ENCODE data around the gene ADAMTS7. TPM values are rescaled to one million over a fixed set of nuclear protein-coding genes. Genes with fewer than 3 reads are reported as not detected.
"Not testable (repeated sequence)": the region's sequence is repeated elsewhere in the genome, so short reads cannot be mapped to it uniquely, and the experiment has no call there.

Gene ADAMTS7, protein sequence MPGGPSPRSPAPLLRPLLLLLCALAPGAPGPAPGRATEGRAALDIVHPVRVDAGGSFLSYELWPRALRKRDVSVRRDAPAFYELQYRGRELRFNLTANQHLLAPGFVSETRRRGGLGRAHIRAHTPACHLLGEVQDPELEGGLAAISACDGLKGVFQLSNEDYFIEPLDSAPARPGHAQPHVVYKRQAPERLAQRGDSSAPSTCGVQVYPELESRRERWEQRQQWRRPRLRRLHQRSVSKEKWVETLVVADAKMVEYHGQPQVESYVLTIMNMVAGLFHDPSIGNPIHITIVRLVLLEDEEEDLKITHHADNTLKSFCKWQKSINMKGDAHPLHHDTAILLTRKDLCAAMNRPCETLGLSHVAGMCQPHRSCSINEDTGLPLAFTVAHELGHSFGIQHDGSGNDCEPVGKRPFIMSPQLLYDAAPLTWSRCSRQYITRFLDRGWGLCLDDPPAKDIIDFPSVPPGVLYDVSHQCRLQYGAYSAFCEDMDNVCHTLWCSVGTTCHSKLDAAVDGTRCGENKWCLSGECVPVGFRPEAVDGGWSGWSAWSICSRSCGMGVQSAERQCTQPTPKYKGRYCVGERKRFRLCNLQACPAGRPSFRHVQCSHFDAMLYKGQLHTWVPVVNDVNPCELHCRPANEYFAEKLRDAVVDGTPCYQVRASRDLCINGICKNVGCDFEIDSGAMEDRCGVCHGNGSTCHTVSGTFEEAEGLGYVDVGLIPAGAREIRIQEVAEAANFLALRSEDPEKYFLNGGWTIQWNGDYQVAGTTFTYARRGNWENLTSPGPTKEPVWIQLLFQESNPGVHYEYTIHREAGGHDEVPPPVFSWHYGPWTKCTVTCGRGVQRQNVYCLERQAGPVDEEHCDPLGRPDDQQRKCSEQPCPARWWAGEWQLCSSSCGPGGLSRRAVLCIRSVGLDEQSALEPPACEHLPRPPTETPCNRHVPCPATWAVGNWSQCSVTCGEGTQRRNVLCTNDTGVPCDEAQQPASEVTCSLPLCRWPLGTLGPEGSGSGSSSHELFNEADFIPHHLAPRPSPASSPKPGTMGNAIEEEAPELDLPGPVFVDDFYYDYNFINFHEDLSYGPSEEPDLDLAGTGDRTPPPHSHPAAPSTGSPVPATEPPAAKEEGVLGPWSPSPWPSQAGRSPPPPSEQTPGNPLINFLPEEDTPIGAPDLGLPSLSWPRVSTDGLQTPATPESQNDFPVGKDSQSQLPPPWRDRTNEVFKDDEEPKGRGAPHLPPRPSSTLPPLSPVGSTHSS (N-terminal part only)
- not detected for polyA plus RNA-seq

DNA sequence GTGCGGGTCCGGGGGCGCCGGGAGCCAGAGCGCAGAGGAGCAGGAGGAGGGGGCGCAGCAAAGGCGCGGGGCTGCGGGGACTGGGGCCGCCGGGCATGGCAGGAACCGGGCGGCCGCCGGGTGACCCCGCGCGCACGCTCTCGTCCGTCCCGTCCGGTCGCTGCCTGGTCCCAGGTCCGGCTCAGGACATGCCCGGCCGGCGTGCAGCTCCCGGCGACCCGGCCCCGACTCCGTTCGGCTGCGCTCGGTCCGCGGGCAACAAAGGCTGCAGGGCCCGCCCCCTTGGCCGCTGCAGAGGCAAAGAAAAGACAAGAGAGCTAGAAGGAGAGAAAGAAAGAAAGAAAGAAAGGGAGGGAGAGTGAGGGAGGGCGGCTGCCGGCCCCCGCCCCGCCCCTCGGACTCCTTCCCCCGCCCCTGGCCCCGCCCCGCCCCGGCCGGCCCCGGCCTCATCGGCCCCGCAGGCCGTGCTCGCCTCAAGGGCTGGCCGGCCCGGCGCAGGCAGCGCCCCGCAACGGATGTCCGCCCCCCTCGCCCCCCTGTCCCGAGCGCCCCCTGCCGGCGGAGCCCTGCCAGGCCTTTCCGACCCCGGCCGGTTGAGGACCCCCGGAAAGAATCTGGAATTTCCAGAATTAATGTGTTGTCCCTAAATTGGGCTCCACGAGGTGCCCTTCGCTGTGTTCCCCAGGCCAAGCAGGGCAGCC is at the start of gene ADAMTS7:
Gene ADAMTS7 (minus strand): TSS at position 341 of the 701 bp plus-strand sequence. CDS start 244 bp downstream, at position 97.
- H3K27me3 Mint-ChIP-seq (ENCODE audit: low read depth in 3 of 3) = peaks cover 3 to 18% (median 6%) of the 10 kb centered on the region in 3 donors
- peak within 1 kb of the TSS; percentile 81 to 86 (median 82) for H3K4me3 Mint-ChIP-seq
- no peaks in the 10 kb centered on the region for H3K36me3 Mint-ChIP-seq
- peak; percentile 57 to 61 (median 60) for DNase-seq
- no peak within 1 kb of the TSS for H3K27ac Mint-ChIP-seq
- peaks cover 18 to 22% of the 10 kb centered on the region in 2 donors for H3K4me1 Mint-ChIP-seq
- peaks cover 0 to 3% (median 0%) of the 10 kb centered on the region in 6 donors for H3K9me3 Mint-ChIP-seq

DNA sequence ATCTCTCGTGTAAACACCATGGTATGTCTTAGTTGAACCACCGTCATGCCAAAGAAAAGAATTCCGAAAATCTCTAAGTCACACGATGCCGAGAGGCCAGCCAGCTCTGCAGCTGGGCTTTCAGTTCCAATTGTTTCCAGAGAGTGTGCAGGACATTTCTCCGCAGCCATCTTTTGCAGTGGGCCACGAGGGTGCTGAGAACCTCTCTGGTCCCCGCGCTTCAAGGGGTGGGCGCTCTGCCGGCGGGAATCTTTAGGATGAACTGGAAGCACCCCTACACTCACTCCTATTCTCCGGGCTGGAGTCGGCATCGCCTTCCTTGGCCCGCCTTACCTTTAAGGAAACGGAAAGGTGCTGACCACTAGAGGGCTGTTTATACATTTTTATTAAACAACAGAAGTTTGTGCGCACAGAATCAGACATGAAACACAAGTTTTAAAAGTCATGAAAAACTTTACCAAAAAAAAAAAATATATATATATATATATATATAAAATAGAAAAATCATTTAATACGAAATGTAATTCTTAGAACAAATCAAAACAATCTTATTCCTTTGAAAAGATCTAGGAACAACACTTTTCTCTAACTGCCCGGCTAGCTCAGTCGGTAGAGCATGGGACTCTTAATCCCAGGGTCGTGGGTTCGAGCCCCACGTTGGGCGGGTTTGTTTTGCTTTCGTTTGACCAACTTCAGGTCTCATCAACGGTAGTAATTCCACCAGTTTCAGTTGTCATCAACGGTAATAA is 48.9 kb upstream of the ADAMTS7 start:
- peaks cover 7 to 10% of the 10 kb centered on the region in 2 donors for H3K4me1 Mint-ChIP-seq
- no peaks in the 10 kb centered on the region for H3K9me3 Mint-ChIP-seq

DNA sequence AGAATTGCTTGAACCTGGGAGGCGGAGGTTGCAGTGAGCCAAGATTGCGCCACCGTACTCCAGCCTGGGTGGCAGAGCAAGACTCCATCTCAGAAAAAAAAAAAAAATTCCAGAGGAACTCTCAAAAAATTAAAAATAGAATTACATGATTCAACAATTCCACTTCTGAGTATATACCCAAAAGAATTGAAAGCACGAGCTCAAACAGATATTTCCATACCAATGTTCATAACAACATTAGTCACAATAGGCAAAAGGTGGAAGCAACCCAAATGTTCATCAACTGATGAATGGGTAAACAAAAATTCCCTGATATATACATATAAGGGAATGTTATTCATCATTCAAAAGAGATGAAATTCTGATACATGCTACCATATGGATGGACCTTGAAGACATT is 44.5 kb upstream of the ADAMTS7 start:
- DNase-seq = no peak

More for the DNA sequence above, 48.9 kb upstream of the ADAMTS7 start:
- Mint-ChIP-seq H3K4me3 (peak overlapping the region; percentile 86 to 91 (median 88)), H3K27ac (peak overlapping the region in 4 of 6 donors; percentile 69 to 91 (median 78)), H3K36me3 (no peaks in the 10 kb centered on the region), H3K27me3 (ENCODE audit: low read depth in 3 of 3) (peaks cover 9 to 10% (median 9%) of the 10 kb centered on the region in 3 donors)
- DNase-seq = peak; percentile 69 to 76 (median 71)

DNA sequence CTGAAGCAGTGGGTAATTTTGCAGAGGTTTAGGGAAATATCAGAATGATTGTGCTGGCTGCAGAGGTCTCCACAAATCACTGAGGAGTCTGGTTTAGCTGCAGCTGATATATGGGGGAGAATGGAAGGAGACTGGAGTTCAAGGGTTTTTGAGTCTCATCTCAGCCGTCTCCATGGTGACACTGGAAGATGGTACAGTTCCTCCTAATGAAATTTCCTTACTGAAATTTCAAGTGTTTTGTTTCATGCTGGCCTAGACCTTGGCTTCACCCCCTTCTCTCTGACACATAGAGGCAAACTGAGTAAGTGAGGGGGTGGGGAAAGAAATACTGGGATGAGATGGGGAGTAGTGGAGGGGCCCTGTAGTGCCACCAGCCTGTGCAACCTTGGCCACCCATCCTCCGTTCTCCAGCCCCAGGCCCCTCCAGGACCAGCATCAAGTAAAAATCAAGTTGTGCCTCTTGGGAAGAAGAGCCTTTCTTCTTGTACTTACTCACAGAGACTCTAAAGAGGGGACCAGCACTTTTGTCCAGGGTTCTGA is 43.6 kb upstream of the ADAMTS7 start:
- Mint-ChIP-seq H3K36me3 (no peaks in the 10 kb centered on the region), H3K4me1 (peaks cover 2 to 3% of the 10 kb centered on the region in 2 donors), H3K4me3 (no peak overlapping the region), H3K9me3 (peaks cover 0 to 4% (median 0%) of the 10 kb centered on the region in 6 donors), H3K27me3 (ENCODE audit: low read depth in 3 of 3) (peaks cover 2 to 6% (median 2%) of the 10 kb centered on the region in 3 donors), H3K27ac (no peak overlapping the region)
- DNase-seq = no peak

More for the DNA sequence above, 44.5 kb upstream of the ADAMTS7 start:
- no peak overlapping the region for H3K27ac Mint-ChIP-seq
- peaks cover 9 to 13% (median 9%) of the 10 kb centered on the region in 3 donors for H3K27me3 Mint-ChIP-seq (ENCODE audit: low read depth in 3 of 3)
- no peaks in the 10 kb centered on the region for H3K36me3 Mint-ChIP-seq
- no peak overlapping the region for H3K4me3 Mint-ChIP-seq
- H3K9me3 Mint-ChIP-seq = peaks cover 0 to 4% (median 0%) of the 10 kb centered on the region in 6 donors
- peaks cover 7 to 10% of the 10 kb centered on the region in 2 donors for H3K4me1 Mint-ChIP-seq

DNA sequence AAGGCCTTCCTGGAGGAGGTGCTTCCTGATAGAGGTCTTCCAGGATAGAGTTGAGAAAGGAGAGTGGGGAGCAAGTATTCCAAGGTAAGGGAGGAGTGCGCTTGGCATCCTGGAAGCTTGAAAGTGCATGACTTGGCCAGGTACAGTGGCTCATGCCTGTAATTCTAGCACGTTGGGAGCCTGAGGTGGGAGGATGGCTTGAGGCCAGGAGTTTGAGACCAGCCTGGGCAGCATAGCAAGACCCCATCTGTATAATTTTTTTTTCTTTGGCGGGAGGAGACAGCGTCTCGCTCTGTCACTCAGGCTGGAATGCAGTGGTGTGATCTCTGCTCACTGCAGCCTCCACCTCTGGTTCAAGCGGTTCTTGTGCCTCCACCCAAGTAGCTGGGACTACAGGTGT is 42.2 kb upstream of the ADAMTS7 start:
- H3K27me3 Mint-ChIP-seq (ENCODE audit: low read depth in 3 of 3) = peaks cover 0 to 6% (median 2%) of the 10 kb centered on the region in 3 donors
- H3K4me3 Mint-ChIP-seq = no peak overlapping the region
- DNase-seq = no peak
- H3K4me1 Mint-ChIP-seq = no peaks in the 10 kb centered on the region
- H3K36me3 Mint-ChIP-seq = no peaks in the 10 kb centered on the region
- H3K27ac Mint-ChIP-seq = no peak overlapping the region
- H3K9me3 Mint-ChIP-seq = peaks cover 0 to 4% (median 0%) of the 10 kb centered on the region in 6 donors

DNA sequence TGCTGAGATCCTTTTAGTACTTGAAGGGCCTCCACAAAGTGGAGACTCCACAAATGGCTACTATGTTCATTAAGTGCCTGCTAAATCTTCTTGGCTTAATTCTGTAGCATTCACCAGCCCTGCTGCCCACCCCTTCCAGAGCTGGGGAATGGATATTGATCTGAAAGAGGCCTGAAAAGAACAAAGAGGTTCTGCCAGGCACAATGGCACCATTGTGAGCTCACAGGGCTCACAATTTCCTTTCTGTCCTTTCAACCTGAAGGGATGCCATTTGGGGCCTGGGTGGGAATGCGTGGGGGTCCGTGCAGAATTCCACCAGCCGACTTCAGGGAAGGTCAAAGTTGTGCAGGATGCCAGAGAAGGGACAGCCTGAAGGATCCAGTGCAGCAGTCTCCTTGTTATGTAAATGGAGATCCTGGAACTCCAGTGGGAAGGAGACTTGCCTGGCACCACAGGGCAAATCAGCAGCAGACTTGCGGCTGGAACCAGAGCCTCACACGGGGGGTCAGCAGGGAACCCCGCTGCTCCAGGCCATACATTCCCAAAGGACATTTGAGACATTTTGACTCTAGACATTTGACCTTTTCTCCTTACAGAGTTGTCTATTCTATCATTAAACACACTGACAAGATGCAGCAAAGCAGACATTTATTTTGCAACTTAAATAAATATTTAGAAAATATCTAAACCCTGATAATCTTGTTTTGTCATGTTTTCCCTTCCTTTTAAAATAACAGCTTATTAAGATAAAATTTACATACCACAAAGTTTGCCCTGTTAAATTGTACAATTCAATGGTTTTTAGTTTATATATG is 39.9 kb upstream of the ADAMTS7 start:
- DNase-seq = no peak
- Mint-ChIP-seq H3K27ac (no peak overlapping the region), H3K4me3 (no peak overlapping the region), H3K9me3 (peaks cover 0 to 4% (median 0%) of the 10 kb centered on the region in 6 donors), H3K27me3 (ENCODE audit: low read depth in 3 of 3) (peaks cover 0 to 4% (median 3%) of the 10 kb centered on the region in 3 donors), H3K4me1 (no peaks in the 10 kb centered on the region), H3K36me3 (no peaks in the 10 kb centered on the region)

DNA sequence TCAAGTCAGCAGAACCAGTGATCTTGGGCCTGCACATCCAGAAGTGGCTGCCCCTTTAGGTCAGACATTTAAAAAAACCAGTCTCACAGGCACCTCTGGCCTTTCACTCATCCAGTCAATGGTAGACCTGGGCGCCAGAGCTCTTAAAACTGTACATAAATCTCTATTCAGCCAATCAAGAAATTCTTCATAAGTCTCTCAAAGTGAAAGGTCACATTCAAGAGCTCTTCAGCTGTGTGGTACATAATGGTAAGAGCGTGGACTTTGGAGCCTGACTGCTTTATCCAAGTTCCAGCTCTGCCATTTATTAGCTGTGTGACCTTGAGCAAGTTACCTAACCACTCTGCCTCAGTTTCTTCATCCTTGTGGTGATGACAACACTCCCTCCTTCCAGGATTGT is 39.1 kb upstream of the ADAMTS7 start:
- Mint-ChIP-seq H3K4me1 (no peaks in the 10 kb centered on the region), H3K9me3 (peaks cover 0 to 4% (median 0%) of the 10 kb centered on the region in 6 donors), H3K27ac (no peak overlapping the region), H3K36me3 (no peaks in the 10 kb centered on the region), H3K4me3 (no peak overlapping the region), H3K27me3 (ENCODE audit: low read depth in 3 of 3) (peaks cover 0 to 4% (median 3%) of the 10 kb centered on the region in 3 donors)
- DNase-seq = no peak

DNA sequence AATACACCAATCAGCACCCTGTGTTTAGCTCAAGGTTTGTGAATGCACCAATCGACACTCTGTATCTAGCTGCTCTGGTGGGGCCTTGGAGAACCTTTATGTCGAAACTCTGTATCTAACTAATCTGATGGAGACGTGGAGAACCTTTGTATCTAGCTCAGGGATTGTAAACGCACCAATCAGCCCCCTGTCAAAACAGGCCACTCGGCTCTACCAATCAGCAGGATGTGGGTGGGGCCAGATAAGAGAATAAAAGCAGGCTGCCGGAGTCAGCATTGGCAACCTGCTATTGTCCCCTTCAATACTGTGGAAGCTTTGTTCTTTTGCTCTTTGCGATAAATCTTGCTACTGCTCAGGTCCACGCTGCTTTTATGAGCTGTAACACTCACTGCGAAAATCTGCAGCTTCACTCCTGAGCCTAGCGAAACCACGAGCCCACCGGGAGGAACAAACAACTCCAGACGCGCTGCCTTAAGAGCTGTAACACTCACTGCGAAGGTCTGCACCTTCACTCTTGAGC is 36.2 kb upstream of the ADAMTS7 start:
- not testable (repeated sequence) for H3K9me3 Mint-ChIP-seq; H3K27me3 Mint-ChIP-seq (ENCODE audit: low read depth in 3 of 3); H3K36me3 Mint-ChIP-seq; H3K27ac Mint-ChIP-seq; DNase-seq; H3K4me1 Mint-ChIP-seq
- peak overlapping the region in 2 of 5 donors; percentile 30 to 68 for H3K4me3 Mint-ChIP-seq

DNA sequence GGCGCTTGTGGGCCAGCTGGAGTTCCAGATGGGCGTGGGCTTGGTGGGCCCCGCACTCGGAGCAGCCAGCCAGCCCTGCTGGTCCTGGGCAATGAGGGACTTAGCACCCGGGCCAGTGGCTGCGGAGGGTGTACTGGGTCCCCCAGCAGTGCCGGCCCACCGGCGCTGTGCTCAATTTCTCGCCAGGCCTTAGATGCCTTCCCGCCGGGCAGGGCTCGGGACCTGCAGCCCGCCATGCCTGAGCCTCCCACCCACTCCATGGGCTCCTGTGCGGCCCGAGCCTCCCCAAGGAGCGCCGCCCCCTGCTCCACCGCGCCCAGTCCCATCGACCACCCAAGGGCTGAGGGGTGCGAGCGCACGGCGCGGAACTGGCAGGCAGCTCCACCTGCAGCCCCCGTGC is 35.6 kb upstream of the ADAMTS7 start:
- H3K27me3 Mint-ChIP-seq (ENCODE audit: low read depth in 3 of 3); H3K4me3 Mint-ChIP-seq; DNase-seq; H3K27ac Mint-ChIP-seq; H3K36me3 Mint-ChIP-seq; H3K9me3 Mint-ChIP-seq; H3K4me1 Mint-ChIP-seq: not testable (repeated sequence)

DNA sequence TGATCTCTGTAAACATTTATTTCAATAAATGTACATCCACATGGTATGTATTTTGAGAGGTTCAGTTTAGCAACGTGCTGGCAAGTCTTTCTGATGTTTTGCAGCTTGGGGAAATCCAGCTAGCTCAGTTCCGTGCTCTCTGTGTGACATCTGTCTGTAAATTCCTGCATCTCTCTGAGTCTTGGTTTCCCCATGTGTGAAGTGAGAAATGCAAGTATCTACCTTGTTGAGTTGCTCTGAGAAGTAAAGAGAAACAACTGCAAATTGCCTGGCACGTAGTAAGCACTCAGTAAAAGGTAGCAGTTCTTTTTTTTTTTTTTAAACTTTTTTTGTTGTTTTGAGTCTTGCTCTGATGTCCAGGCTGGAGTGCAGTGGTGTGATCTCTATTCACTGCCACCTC is 31.3 kb upstream of the ADAMTS7 start:
- Mint-ChIP-seq H3K4me3 (no peak overlapping the region), H3K9me3 (no peaks in the 10 kb centered on the region), H3K36me3 (no peaks in the 10 kb centered on the region), H3K27ac (no peak overlapping the region), H3K4me1 (no peaks in the 10 kb centered on the region), H3K27me3 (ENCODE audit: low read depth in 3 of 3) (peaks cover 0 to 4% (median 1%) of the 10 kb centered on the region in 3 donors)
- DNase-seq = no peak

DNA sequence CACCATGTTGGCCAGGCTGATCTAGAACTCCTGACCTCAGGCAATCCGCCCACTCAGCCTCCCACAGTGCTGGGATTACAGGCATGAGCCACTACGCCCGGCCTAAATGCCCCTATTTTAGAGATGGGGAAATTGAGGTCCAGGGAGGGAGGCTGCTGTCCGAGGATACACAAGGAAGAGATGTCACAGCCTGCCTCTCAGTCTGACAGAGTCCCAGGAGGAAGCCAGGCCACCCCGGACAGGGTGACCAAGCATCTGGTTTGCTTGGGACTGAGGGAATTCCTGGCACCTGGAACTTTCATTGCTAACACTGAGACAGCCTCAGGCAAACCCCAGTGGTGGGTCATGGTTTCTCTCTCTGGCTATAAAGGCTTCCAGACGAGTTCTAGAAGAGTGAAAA is 30.6 kb upstream of the ADAMTS7 start:
- H3K9me3 Mint-ChIP-seq = no peaks in the 10 kb centered on the region
- peaks cover 0 to 4% (median 1%) of the 10 kb centered on the region in 3 donors for H3K27me3 Mint-ChIP-seq (ENCODE audit: low read depth in 3 of 3)
- DNase-seq = no peak
- no peaks in the 10 kb centered on the region for H3K36me3 Mint-ChIP-seq
- H3K27ac Mint-ChIP-seq = no peak overlapping the region
- H3K4me1 Mint-ChIP-seq = no peaks in the 10 kb centered on the region
- no peak overlapping the region for H3K4me3 Mint-ChIP-seq

All from immature natural killer cell (primary cell).